ENCODE results near the gene ICA1.

ICA1 gene

GRCh38 chr7:8197994-8198698 lies 63.8 kb downstream of the ICA1 start:
- DNase-seq, result no peak

- DNase-seq, result no peak
Measured at GRCh38 chr7:8192897-8193296, 69.1 kb downstream of the ICA1 start.

GRCh38 chr7:8190119-8190895 lies 71.7 kb downstream of the ICA1 start:
- DNase-seq, result peak in 1 of 2 experiments; percentile 13

GRCh38 chr7:8189625-8190024 lies 72.3 kb downstream of the ICA1 start:
- no peak for DNase-seq

- no peak for DNase-seq
Measured at GRCh38 chr7:8185926-8186683, 75.9 kb downstream of the ICA1 start.

- DNase-seq, result peak; percentile 21 to 64
Measured at GRCh38 chr7:8184221-8184620, 77.7 kb downstream of the ICA1 start.

- no peak for DNase-seq
Measured at GRCh38 chr7:8179486-8179885, 82.5 kb downstream of the ICA1 start.

- no peak for DNase-seq
Measured at GRCh38 chr7:8178353-8178752, 83.6 kb downstream of the ICA1 start.

GRCh38 chr7:8177109-8177933 lies 84.6 kb downstream of the ICA1 start:
- DNase-seq, result no peak

GRCh38 chr7:8176370-8177081 lies 85.4 kb downstream of the ICA1 start:
- no peak for DNase-seq

GRCh38 chr7:8175929-8176369 lies 86.0 kb downstream of the ICA1 start:
- DNase-seq, result no peak

GRCh38 chr7:8172372-8173354 lies 89.3 kb downstream of the ICA1 start:
- DNase-seq, result no peak

GRCh38 chr7:8169171-8169570 lies 92.8 kb downstream of the ICA1 start:
- DNase-seq, result no peak

- no peak for DNase-seq
Measured at GRCh38 chr7:8168336-8168735, 93.6 kb downstream of the ICA1 start.

GRCh38 chr7:8165150-8165549 lies 96.8 kb downstream of the ICA1 start:
- DNase-seq, result no peak

GRCh38 chr7:8162181-8162580 lies 99.8 kb downstream of the ICA1 start:
- DNase-seq, result no peak

GRCh38 chr7:8161364-8161828 lies 100.6 kb downstream of the ICA1 start:
- DNase-seq, result no peak

- DNase-seq, result no peak
Measured at GRCh38 chr7:8160779-8161345, 101.1 kb downstream of the ICA1 start.

GRCh38 chr7:8160250-8160649 lies 101.7 kb downstream of the ICA1 start:
- no peak for DNase-seq

GRCh38 chr7:8159595-8159994 lies 102.4 kb downstream of the ICA1 start:
- DNase-seq, result no peak
